Activated T-cell treated with anti-CD3 and anti-CD28 coated beads, Interleukin-2, amount 50 U/mL, for 24 hours (primary cell): ENCODE data around the gene TNFAIP8L2.

Experiments used
- DNase-seq: peaks from one replicate; pipeline ENCODE4 v3.0.0-alpha.2; 2020
- H3K27ac Mint-ChIP-seq: 2 replicates; pipeline ENCODE4 v1.8.0; 2020; ENCODE audit warnings: mild to moderate bottlenecking, mixed read lengths
- H3K27me3 Mint-ChIP-seq: 2 replicates; pipeline ENCODE4 v1.8.0; 2020; ENCODE audit warnings: mixed read lengths
- H3K36me3 Mint-ChIP-seq: 2 replicates; pipeline ENCODE4 v1.8.0; 2020; ENCODE audit warnings: low read depth, mixed read lengths
- H3K4me1 Mint-ChIP-seq: 2 replicates; pipeline ENCODE4 v1.8.0; 2020; ENCODE audit warnings: low read depth, mixed read lengths
- H3K4me3 Mint-ChIP-seq: 2 replicates; pipeline ENCODE4 v1.8.0; 2020; ENCODE audit warnings: mild to moderate bottlenecking, moderate library complexity, mixed read lengths
- H3K9me3 Mint-ChIP-seq: 2 replicates; pipeline ENCODE4 v1.8.0; 2020; ENCODE audit warnings: mixed read lengths

TNFAIP8L2 gene

GRCh38 chr1:151156515-151156819, at the start of gene TNFAIP8L2:
TSS of gene TNFAIP8L2 (plus strand) at chr1:151156649. CDS start at chr1:151158698, 2,049 bp downstream.
- DNase-seq, result peak; percentile 83
- Mint-ChIP-seq H3K9me3 (no peaks in the 10 kb centered on the region), H3K4me1 (peaks cover 43% of the 10 kb centered on the region), H3K27ac (peak within 1 kb of the TSS; percentile 97), H3K4me3 (peak within 1 kb of the TSS; percentile 91), H3K27me3 (no peaks in the 10 kb centered on the region), H3K36me3 (peaks cover 48% of the 10 kb centered on the region)

- H3K4me3 Mint-ChIP-seq, result no peak overlapping the region
- H3K9me3 Mint-ChIP-seq, result no peaks in the 10 kb centered on the region
- H3K27ac Mint-ChIP-seq, result no peak overlapping the region
- peaks cover 2% of the 10 kb centered on the region for H3K4me1 Mint-ChIP-seq
- no peaks in the 10 kb centered on the region for H3K27me3 Mint-ChIP-seq
- H3K36me3 Mint-ChIP-seq, result peaks cover 35% of the 10 kb centered on the region
- DNase-seq, result no peak
These were observed 49.6 kb upstream of the TNFAIP8L2 start for GRCh38 chr1:151106894-151107293.

- Mint-ChIP-seq H3K27ac (no peak overlapping the region), H3K9me3 (no peaks in the 10 kb centered on the region)
- DNase-seq, result no peak
These were observed 48.1 kb upstream of the TNFAIP8L2 start for GRCh38 chr1:151108331-151108730.

GRCh38 chr1:151113877-151114276, 42.6 kb upstream of the TNFAIP8L2 start:
- no peaks in the 10 kb centered on the region for H3K4me1 Mint-ChIP-seq

More at GRCh38 chr1:151108331-151108730, 48.1 kb upstream of the TNFAIP8L2 start:
- H3K27me3 Mint-ChIP-seq, result no peaks in the 10 kb centered on the region
- H3K4me3 Mint-ChIP-seq, result no peak overlapping the region
- peaks cover 2% of the 10 kb centered on the region for H3K4me1 Mint-ChIP-seq
- peaks cover 35% of the 10 kb centered on the region for H3K36me3 Mint-ChIP-seq

GRCh38 chr1:151124763-151125403, 31.6 kb upstream of the TNFAIP8L2 start:
- H3K4me1 Mint-ChIP-seq, result no peaks in the 10 kb centered on the region
- no peak overlapping the region for H3K4me3 Mint-ChIP-seq
- H3K27ac Mint-ChIP-seq, result peak overlapping the region; percentile 7
- H3K36me3 Mint-ChIP-seq, result peaks cover 29% of the 10 kb centered on the region
- DNase-seq, result no peak
- no peaks in the 10 kb centered on the region for H3K27me3 Mint-ChIP-seq
- no peaks in the 10 kb centered on the region for H3K9me3 Mint-ChIP-seq

More at GRCh38 chr1:151113877-151114276, 42.6 kb upstream of the TNFAIP8L2 start:
- Mint-ChIP-seq H3K27ac (peak overlapping the region; percentile 17), H3K36me3 (peaks cover 28% of the 10 kb centered on the region), H3K4me3 (no peak overlapping the region), H3K9me3 (no peaks in the 10 kb centered on the region), H3K27me3 (no peaks in the 10 kb centered on the region)
- no peak for DNase-seq

GRCh38 chr1:151128800-151129199, 27.6 kb upstream of the TNFAIP8L2 start:
- Mint-ChIP-seq H3K4me3 (no peak overlapping the region), H3K4me1 (peaks cover 13% of the 10 kb centered on the region), H3K9me3 (no peaks in the 10 kb centered on the region), H3K27ac (no peak overlapping the region), H3K36me3 (peaks cover 5% of the 10 kb centered on the region), H3K27me3 (peaks cover 9% of the 10 kb centered on the region)
- no peak for DNase-seq

GRCh38 chr1:151130987-151131586, 25.4 kb upstream of the TNFAIP8L2 start:
- H3K4me1 Mint-ChIP-seq, result peaks cover 13% of the 10 kb centered on the region
- H3K27ac Mint-ChIP-seq, result peak overlapping the region; percentile 87
- H3K27me3 Mint-ChIP-seq, result peaks cover 9% of the 10 kb centered on the region
- DNase-seq, result peak; percentile 87
- H3K4me3 Mint-ChIP-seq, result peak overlapping the region; percentile 64
- no peaks in the 10 kb centered on the region for H3K36me3 Mint-ChIP-seq
- no peaks in the 10 kb centered on the region for H3K9me3 Mint-ChIP-seq

GRCh38 chr1:151131701-151132334, 24.6 kb upstream of the TNFAIP8L2 start:
- H3K36me3 Mint-ChIP-seq, result no peaks in the 10 kb centered on the region
- peaks cover 9% of the 10 kb centered on the region for H3K27me3 Mint-ChIP-seq
- no peaks in the 10 kb centered on the region for H3K9me3 Mint-ChIP-seq
- H3K27ac Mint-ChIP-seq, result peak overlapping the region; percentile 87
- DNase-seq, result peak; percentile 43
- H3K4me1 Mint-ChIP-seq, result peaks cover 13% of the 10 kb centered on the region
- H3K4me3 Mint-ChIP-seq, result peak overlapping the region; percentile 64

GRCh38 chr1:151132335-151133017, 24.0 kb upstream of the TNFAIP8L2 start:
- Mint-ChIP-seq H3K4me3 (no peak overlapping the region), H3K27me3 (peaks cover 9% of the 10 kb centered on the region), H3K36me3 (no peaks in the 10 kb centered on the region), H3K27ac (no peak overlapping the region), H3K9me3 (no peaks in the 10 kb centered on the region), H3K4me1 (peaks cover 13% of the 10 kb centered on the region)
- no peak for DNase-seq

- no peak for DNase-seq
- H3K36me3 Mint-ChIP-seq, result no peaks in the 10 kb centered on the region
- peaks cover 9% of the 10 kb centered on the region for H3K27me3 Mint-ChIP-seq
- H3K9me3 Mint-ChIP-seq, result no peaks in the 10 kb centered on the region
- H3K4me3 Mint-ChIP-seq, result no peak overlapping the region
- no peak overlapping the region for H3K27ac Mint-ChIP-seq
- peaks cover 13% of the 10 kb centered on the region for H3K4me1 Mint-ChIP-seq
These were observed 23.2 kb upstream of the TNFAIP8L2 start for GRCh38 chr1:151133018-151133806.

GRCh38 chr1:151134396-151134795, 22.1 kb upstream of the TNFAIP8L2 start:
- H3K4me3 Mint-ChIP-seq, result no peak overlapping the region
- no peaks in the 10 kb centered on the region for H3K9me3 Mint-ChIP-seq
- peaks cover 9% of the 10 kb centered on the region for H3K27me3 Mint-ChIP-seq
- no peaks in the 10 kb centered on the region for H3K36me3 Mint-ChIP-seq
- peaks cover 13% of the 10 kb centered on the region for H3K4me1 Mint-ChIP-seq
- no peak for DNase-seq
- no peak overlapping the region for H3K27ac Mint-ChIP-seq

GRCh38 chr1:151134991-151135390, 21.5 kb upstream of the TNFAIP8L2 start:
- H3K27ac Mint-ChIP-seq, result no peak overlapping the region
- peaks cover 13% of the 10 kb centered on the region for H3K4me1 Mint-ChIP-seq
- no peak overlapping the region for H3K4me3 Mint-ChIP-seq
- peaks cover 9% of the 10 kb centered on the region for H3K27me3 Mint-ChIP-seq
- H3K9me3 Mint-ChIP-seq, result no peaks in the 10 kb centered on the region
- H3K36me3 Mint-ChIP-seq, result no peaks in the 10 kb centered on the region
- DNase-seq, result no peak

- Mint-ChIP-seq H3K36me3 (no peaks in the 10 kb centered on the region), H3K4me3 (no peak overlapping the region), H3K27me3 (peaks cover 6% of the 10 kb centered on the region), H3K27ac (no peak overlapping the region), H3K9me3 (no peaks in the 10 kb centered on the region), H3K4me1 (peaks cover 11% of the 10 kb centered on the region)
- DNase-seq, result no peak
These were observed 20.7 kb upstream of the TNFAIP8L2 start for GRCh38 chr1:151135433-151136385.
